GM12875 (cell line): ENCODE results near the gene PYROXD2.
A peak's percentile ranks its signal among the peaks of the same experiment; 100 is the strongest.

Source experiments
- H3K4me3 ChIP-seq: one replicate; pipeline ENCODE4 v1.5.1; 2011; ENCODE audit warnings: low read depth, low read length, control low read depth
- TF ChIP-seq, protein P1 (sequence below): IDR thresholded peaks from 2 replicates; pipeline ENCODE4 v1.5.1; 2011; ENCODE audit warnings: low read depth, mild to moderate bottlenecking, control low read depth, inconsistent platforms, low read length, moderate library complexity, borderline replicate concordance; ENCODE audit not compliant: insufficient read depth

The PYROXD2 gene

GRCh38 chr10:98414932-98415730 lies at the start of gene PYROXD2:
Gene PYROXD2, minus strand, starts transcription at chr10:98415182. Its CDS starts 47 bp downstream, at chr10:98415135.
- TF ChIP-seq, protein P1, sequence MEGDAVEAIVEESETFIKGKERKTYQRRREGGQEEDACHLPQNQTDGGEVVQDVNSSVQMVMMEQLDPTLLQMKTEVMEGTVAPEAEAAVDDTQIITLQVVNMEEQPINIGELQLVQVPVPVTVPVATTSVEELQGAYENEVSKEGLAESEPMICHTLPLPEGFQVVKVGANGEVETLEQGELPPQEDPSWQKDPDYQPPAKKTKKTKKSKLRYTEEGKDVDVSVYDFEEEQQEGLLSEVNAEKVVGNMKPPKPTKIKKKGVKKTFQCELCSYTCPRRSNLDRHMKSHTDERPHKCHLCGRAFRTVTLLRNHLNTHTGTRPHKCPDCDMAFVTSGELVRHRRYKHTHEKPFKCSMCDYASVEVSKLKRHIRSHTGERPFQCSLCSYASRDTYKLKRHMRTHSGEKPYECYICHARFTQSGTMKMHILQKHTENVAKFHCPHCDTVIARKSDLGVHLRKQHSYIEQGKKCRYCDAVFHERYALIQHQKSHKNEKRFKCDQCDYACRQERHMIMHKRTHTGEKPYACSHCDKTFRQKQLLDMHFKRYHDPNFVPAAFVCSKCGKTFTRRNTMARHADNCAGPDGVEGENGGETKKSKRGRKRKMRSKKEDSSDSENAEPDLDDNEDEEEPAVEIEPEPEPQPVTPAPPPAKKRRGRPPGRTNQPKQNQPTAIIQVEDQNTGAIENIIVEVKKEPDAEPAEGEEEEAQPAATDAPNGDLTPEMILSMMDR = no peak
- peak within 1 kb of the TSS; percentile 17 for H3K4me3 ChIP-seq

DNA sequence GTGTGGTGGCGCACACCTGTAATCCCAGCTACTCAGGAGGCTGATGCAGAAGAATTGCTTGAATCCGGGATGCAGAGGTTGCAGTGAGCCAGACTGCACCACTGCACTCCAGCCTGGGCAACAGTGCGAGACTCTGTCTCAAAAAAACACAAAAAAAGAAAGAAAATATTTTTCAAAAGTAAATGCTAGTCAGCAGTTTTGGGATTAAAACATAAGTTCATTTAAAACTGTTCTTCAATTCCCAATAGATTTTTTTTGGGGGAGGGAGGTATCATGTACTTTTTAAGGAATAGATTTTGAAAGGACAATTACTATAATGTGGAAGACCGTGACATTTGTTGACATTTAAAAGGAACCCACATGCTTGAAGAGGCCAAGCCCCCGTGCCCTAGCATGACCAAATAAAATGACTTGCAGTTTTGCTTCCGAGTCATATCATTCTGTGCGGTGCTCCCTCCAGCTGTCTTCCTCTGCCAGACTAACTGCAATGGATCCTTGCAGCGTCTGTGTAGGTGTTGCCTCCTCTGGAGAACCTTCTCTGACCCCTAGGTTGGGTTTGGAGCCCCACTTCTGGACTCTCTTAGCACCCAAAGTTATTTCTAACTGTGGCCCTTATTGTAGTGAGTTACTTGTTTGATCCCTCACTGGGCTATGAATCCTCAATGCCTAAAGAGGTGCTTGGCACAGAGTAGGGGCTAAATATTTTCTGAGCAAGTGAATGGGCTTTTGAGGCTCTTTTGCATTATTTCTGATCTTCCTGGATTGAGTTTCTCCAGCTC lies 49.2 kb upstream of the PYROXD2 start:
- no peak overlapping the region for H3K4me3 ChIP-seq
- TF ChIP-seq, protein P1 = no peak

DNA sequence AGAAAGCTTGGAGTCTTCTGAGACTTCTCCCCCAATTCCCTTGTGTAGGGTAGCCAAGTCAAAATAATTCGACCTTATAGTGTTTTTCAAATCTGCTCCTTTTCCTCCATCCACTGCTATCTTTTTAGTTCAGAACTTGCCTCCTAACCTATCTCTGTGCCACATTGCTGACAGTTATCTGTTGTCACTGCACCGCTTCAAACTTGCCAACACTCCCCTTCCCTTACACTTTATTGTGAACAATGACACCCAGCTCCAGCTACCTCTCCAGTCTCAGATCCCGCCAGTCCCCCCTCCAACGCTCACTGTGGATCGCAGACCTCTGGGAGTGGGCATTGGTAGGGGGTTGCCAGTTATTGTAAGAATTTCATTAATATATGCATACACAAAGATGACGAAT lies 48.0 kb upstream of the PYROXD2 start:
- TF ChIP-seq, protein P1 = no peak
- H3K4me3 ChIP-seq = no peak overlapping the region

GRCh38 chr10:98461500-98461842 lies 46.5 kb upstream of the PYROXD2 start:
- TF ChIP-seq, protein P1 = no peak
- no peak overlapping the region for H3K4me3 ChIP-seq

- TF ChIP-seq, protein P1 = no peak
- H3K4me3 ChIP-seq = no peak overlapping the region
These were observed 46.0 kb upstream of the PYROXD2 start for GRCh38 chr10:98460837-98461499.

GRCh38 chr10:98458809-98459784 lies 44.1 kb upstream of the PYROXD2 start:
- TF ChIP-seq, protein P1 = no peak
- H3K4me3 ChIP-seq = no peak overlapping the region
